HEK293T (cell line): Measurements from ENCODE around the gene SETD1B.

Source experiments
- ARNT ChIP-seq: fragments of 450-650 bp; IDR thresholded peaks from 2 replicates; pipeline ENCODE4 v1.6.1; 2017; ENCODE audit warnings: mild to moderate bottlenecking
- CTBP1 ChIP-seq: fragments of 450-650 bp; IDR thresholded peaks from 2 replicates; pipeline ENCODE4 v1.6.1; 2016; ENCODE audit warnings: borderline replicate concordance
- ELF4 ChIP-seq: fragments of 450-650 bp; IDR thresholded peaks from 2 replicates; pipeline ENCODE4 v1.6.1; 2017; ENCODE audit warnings: antibody characterized with exemption
- LEF1 ChIP-seq: fragments of 450-650 bp; IDR thresholded peaks from 2 replicates; pipeline ENCODE4 v1.6.1; 2017; ENCODE audit warnings: mild to moderate bottlenecking, borderline replicate concordance
- SP1 ChIP-seq: fragments of 450-650 bp; IDR thresholded peaks from 2 replicates; pipeline ENCODE4 v1.6.1; 2017
- TARDBP ChIP-seq: fragments of 450-650 bp; IDR thresholded peaks from 2 replicates; pipeline ENCODE4 v1.6.1; 2016

DNA sequence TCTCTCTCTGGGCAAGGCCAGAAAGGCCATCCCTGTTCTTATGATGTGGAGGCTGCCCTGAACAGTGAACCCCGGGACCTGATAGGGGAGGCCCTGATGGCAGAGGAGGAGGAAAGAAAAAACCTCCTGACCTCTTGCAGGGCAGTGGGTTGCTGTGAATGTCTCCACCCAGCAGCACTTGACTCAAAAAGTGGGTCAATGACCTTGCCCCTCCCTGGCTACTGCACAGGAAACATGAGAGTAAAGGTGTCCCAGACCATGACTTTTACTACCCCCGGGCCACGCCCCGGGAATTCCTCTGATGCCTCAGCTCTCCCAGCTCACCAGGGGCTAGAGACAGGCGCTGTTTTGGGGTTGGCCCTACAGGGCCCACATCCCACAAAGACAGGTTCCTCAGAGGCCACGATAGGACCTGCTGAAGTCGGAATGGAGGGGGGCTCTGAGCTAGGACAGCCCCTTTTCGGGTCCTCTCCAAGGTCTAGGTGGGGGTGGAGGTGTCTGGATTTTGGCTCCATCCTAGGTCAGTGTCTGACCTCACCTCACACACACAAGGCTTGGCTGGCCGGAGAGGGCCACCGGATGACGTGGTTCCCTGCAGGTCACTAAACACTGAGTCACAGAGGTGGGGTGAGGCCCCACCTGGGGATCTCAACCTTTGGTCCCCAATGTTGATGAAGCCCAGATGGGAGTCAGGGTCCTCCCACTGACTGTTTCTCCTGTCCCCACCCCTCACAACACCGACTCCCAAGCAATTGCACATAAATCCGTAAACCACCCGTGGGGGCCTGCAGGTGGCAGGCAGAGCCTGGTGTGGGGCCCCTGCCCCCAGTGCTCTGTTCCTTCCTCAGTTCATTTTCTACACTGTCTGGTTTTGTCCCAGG lies 11.9 kb upstream of the SETD1B start:
- no peak for TF ChIP-seq ELF4
- no peak for TF ChIP-seq ARNT
- TF ChIP-seq TARDBP = no peak
- TF ChIP-seq SP1 = no peak
- TF ChIP-seq LEF1 = no peak
- TF ChIP-seq CTBP1 = no peak
